22Rv1 (cell line): Measurements from ENCODE around the gene STON2.

ENCODE experiments used
- H3K27ac ChIP-seq: fragments of 450-650 bp; 2 replicates; pipeline ENCODE4 v1.5.1; 2017
- CTCF ChIP-seq: fragments of 450-650 bp; IDR thresholded peaks from 2 replicates; pipeline ENCODE4 v1.5.1; 2017; ENCODE audit warnings: mild to moderate bottlenecking
- ZFX ChIP-seq: fragments of 450-650 bp; IDR thresholded peaks from 2 replicates; pipeline ENCODE4 v1.6.1; 2017; ENCODE audit warnings: antibody characterized with exemption, borderline replicate concordance

Gene STON2

DNA sequence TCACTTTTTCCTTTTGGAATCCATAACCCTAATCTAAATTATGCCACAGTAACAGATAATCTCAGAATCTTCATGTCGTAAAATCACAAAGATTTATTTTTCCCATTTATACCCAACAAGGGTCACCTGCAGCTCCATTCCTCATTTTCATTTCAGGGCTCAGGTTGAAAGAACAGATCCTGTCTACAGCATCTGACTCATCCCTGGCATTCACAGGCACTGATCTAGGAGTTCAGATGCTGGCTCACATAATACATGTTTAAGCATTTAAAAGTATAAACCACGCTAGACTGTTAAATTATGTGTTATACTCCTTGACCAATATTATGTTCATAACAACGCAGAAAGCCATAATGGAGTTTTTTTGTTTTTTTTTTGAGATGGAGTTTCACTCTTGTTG is 58.3 kb downstream of the STON2 start:
- no peak overlapping the region for H3K27ac ChIP-seq
- TF ChIP-seq ZFX: no peak
- no peak for TF ChIP-seq CTCF

GRCh38 chr14:81341370-81341769 is 58.8 kb downstream of the STON2 start:
- TF ChIP-seq ZFX: no peak
- no peak for TF ChIP-seq CTCF
- H3K27ac ChIP-seq: no peak overlapping the region

GRCh38 chr14:81340201-81340600 is 59.9 kb downstream of the STON2 start:
- no peak for TF ChIP-seq ZFX
- no peak for TF ChIP-seq CTCF
- no peak overlapping the region for H3K27ac ChIP-seq

DNA sequence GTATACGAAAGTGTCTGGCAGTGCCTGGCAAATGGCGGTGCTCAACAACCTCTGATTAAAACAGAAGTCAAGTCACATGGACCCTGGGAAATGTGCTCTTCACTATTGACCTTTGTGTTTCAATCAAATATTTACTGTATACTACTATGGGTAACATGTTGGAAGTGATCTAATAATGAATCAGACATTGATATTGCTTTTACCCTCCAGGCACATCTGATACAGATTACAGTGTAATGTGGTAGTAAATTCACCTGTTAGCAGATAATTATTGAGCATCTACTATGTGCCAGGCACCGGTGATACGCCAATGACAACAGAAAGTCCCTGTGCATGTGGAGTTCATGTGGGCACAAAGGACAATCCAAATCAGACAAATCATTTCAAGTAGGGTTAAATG is 63.1 kb downstream of the STON2 start:
- TF ChIP-seq CTCF (no peak), ZFX (no peak)
- no peak overlapping the region for H3K27ac ChIP-seq

DNA sequence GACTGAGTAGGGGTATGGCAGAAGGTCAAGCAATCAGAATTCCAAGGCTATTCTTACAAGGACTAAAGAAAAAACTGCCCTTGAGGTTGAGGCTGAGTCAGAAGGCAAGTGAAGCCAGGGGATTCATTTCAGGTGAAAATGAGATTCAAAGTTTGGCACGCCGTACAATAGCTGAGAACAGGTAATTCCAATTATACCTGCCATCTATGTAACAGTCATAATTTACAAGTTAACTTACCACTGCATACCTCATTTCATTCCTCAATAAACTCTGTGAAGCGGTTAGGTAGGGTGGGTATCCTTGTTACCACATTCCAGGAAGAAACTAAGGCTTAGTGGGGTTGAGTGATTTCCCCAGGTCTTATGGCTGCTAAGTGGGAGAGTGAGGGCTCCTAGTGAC is 64.1 kb downstream of the STON2 start:
- no peak overlapping the region for H3K27ac ChIP-seq
- TF ChIP-seq CTCF (no peak), ZFX (no peak)

DNA sequence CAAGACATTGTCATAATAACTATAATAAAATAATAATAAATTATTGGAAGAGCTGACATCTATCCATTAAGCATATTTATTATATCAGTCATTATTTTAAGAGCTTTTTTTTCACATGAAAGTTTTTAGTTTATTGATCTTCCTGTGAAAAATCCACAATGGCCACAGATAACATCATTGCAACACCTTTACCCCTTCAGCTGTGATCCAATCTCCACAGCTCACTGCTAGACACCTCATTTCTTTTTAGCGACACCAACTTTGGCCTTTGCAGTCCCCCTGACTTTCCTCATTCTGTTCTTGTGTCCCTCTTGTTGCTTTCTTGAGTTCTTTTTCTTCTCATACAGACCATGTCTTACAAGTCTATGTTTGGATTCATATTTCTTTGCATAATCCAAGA is 67.4 kb downstream of the STON2 start:
- TF ChIP-seq CTCF: no peak
- TF ChIP-seq ZFX: no peak
- no peak overlapping the region for H3K27ac ChIP-seq

GRCh38 chr14:81331229-81332021 is 68.7 kb downstream of the STON2 start:
- TF ChIP-seq CTCF: no peak
- TF ChIP-seq ZFX: no peak
- no peak overlapping the region for H3K27ac ChIP-seq
